ENCODE data around the gene FRS2.

FRS2 gene

GRCh38 chr12:69470189-69471075 is at the start of gene FRS2:
TSS of gene FRS2 (plus strand) at chr12:69470388. CDS start at chr12:69569031, 98,643 bp downstream.
- peak; percentile 33 for DNase-seq (ENCODE audit: low read depth, low spot score)
- ChIA-PET CTCF (interaction anchor here (0.9 to 2.2 kb wide), 7 partner anchors 11 to 170 kb away, joined by 3 to 7 read pairs (median 3); no protein-coding TSS in a partner anchor), POLR2A (interaction anchor here (0.7 kb wide), 1 partner anchor 84 kb away, joined by 3 read pairs; no protein-coding TSS in a partner anchor)
- TF ChIP-seq CTCF (IDR thresholded peaks at IDR 0.05; ENCODE audit: insufficient read depth, low read length, missing control alignments) = peak; percentile 34
- peak within 1 kb of the TSS; percentile 79 for H3K4me3 ChIP-seq (ENCODE audit: low read depth, low read length)

GRCh38 chr12:69421548-69421947 is 48.6 kb upstream of the FRS2 start:
- POLR2A ChIA-PET = no interaction called here
- no peak for DNase-seq (ENCODE audit: low read depth, low spot score)
- CTCF ChIA-PET = interaction anchor here (1.0 kb wide), 1 partner anchor 14 kb away, joined by 5 read pairs; no protein-coding TSS in a partner anchor
- TF ChIP-seq CTCF (IDR thresholded peaks at IDR 0.05; ENCODE audit: insufficient read depth, low read length, missing control alignments) = no peak
- no peak overlapping the region for H3K4me3 ChIP-seq (ENCODE audit: low read depth, low read length)

- ChIA-PET POLR2A (no interaction called here), CTCF (interaction anchor here (0.9 kb wide), 1 partner anchor 147 kb away, joined by 4 read pairs; no protein-coding TSS in a partner anchor)
- no peak for TF ChIP-seq CTCF (IDR thresholded peaks at IDR 0.05; ENCODE audit: insufficient read depth, low read length, missing control alignments)
- H3K4me3 ChIP-seq (ENCODE audit: low read depth, low read length) = no peak overlapping the region
- no peak for DNase-seq (ENCODE audit: low read depth, low spot score)
Observed at GRCh38 chr12:69423037-69423905, 46.9 kb upstream of the FRS2 start.

GRCh38 chr12:69425417-69425816 is 44.8 kb upstream of the FRS2 start:
- TF ChIP-seq CTCF (IDR thresholded peaks at IDR 0.05; ENCODE audit: insufficient read depth, low read length, missing control alignments) = no peak
- CTCF ChIA-PET = no interaction called here
- POLR2A ChIA-PET = no interaction called here
- no peak for DNase-seq (ENCODE audit: low read depth, low spot score)
- no peak overlapping the region for H3K4me3 ChIP-seq (ENCODE audit: low read depth, low read length)

- POLR2A ChIA-PET = no interaction called here
- no peak overlapping the region for H3K4me3 ChIP-seq (ENCODE audit: low read depth, low read length)
- DNase-seq (ENCODE audit: low read depth, low spot score) = no peak
- no peak for TF ChIP-seq CTCF (IDR thresholded peaks at IDR 0.05; ENCODE audit: insufficient read depth, low read length, missing control alignments)
- CTCF ChIA-PET = interaction anchor here (0.9 to 1.6 kb wide), 4 partner anchors 8 to 142 kb away, joined by 3 to 5 read pairs (median 4); no protein-coding TSS in a partner anchor
Observed at GRCh38 chr12:69428351-69429073, 41.7 kb upstream of the FRS2 start.

All from AG04449 (cell line).